Type B pancreatic cell (in vitro differentiated cells): ENCODE measurements around the gene CSGALNACT2. TPM values are rescaled to one million over a fixed set of nuclear protein-coding genes. Genes with fewer than 3 reads are reported as not detected.

Experiments used
- DNase-seq: peaks from one replicate; pipeline ENCODE4 v3.0.0; 2021; ENCODE audit warnings: mixed read lengths; ENCODE audit not compliant: unreplicated experiment; ENCODE audit errors: extremely low spot score
- H3K27ac Mint-ChIP-seq: 2 replicates; pipeline ENCODE4 v1.8.0; 2021; ENCODE audit warnings: mild to moderate bottlenecking, mixed read lengths
- H3K27me3 Mint-ChIP-seq: 2 replicates; pipeline ENCODE4 v1.8.0; 2021; ENCODE audit warnings: mixed read lengths
- H3K36me3 Mint-ChIP-seq: 2 replicates; pipeline ENCODE4 v1.8.0; 2021; ENCODE audit warnings: mixed read lengths
- H3K4me1 Mint-ChIP-seq: one replicate; pipeline ENCODE4 v1.8.0; 2021; ENCODE audit warnings: mixed read lengths; ENCODE audit not compliant: unreplicated experiment
- H3K4me3 Mint-ChIP-seq: 2 replicates; pipeline ENCODE4 v1.8.0; 2021; ENCODE audit warnings: mild to moderate bottlenecking, mixed read lengths
- H3K9me3 Mint-ChIP-seq: 2 replicates; pipeline ENCODE4 v1.8.0; 2021; ENCODE audit warnings: mixed read lengths
- total RNA-seq: library from RNA; stranded (reverse); gene quantifications from 2 replicates; pipeline ENCODE4 v1.2.1, GENCODE V29; 2021; ENCODE audit warnings: low replicate concordance
- TF ChIP-seq, protein P1 (sequence below): fragments of 200-600 bp; sonication (generic); conservative IDR thresholded peaks from 2 replicates; pipeline ENCODE4 v1.5.0; 2021; ENCODE audit warnings: antibody characterized with exemption, mild to moderate bottlenecking

Gene CSGALNACT2
- total RNA-seq, 1 donor from 2014 or later = 11.6 TPM

DNA sequence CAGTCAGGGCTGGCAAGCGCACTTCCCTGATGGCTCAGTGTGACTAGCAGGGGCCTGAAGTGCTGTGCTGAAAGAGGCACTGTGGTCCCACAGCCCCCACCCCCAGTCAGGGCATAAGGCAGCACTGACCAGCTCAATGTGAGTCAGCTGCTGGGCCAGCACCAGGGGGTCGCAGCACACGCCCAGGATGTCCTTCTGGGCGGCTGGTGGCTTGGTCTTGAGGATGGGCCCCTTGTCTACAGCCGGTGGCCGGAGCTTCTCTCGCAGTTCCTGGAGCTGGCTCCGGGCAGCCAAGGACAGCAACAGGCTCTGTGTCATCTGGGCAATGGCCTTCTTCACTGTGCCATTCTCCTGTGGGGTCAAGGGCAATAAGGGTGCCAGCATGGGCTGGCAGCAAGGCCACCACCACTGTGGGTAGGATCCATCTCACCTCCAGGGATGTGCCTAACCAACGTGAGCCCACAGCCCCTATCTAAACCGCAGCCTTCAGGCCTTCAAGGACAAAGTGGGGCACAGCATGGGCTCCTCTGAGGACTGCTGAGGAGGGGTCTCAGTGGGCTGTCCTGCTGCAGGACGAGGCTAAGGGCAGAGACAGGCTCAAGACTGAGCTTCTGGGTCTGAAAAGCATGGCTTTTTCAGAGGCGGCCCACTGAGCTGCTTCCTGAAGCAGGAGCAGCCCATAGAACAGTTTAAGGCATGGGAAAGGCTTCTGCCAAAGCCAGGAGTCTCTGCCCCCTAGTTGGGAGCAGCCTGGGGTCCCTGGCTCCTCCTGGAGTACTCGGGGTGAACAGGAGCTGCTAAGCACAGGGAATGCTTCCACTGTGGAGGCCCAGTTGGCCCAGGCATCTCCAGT lies 62.5 kb downstream of the CSGALNACT2 start:
- no peaks in the 10 kb centered on the region for H3K4me1 Mint-ChIP-seq
- no peaks in the 10 kb centered on the region for H3K9me3 Mint-ChIP-seq
- TF ChIP-seq, protein P1, sequence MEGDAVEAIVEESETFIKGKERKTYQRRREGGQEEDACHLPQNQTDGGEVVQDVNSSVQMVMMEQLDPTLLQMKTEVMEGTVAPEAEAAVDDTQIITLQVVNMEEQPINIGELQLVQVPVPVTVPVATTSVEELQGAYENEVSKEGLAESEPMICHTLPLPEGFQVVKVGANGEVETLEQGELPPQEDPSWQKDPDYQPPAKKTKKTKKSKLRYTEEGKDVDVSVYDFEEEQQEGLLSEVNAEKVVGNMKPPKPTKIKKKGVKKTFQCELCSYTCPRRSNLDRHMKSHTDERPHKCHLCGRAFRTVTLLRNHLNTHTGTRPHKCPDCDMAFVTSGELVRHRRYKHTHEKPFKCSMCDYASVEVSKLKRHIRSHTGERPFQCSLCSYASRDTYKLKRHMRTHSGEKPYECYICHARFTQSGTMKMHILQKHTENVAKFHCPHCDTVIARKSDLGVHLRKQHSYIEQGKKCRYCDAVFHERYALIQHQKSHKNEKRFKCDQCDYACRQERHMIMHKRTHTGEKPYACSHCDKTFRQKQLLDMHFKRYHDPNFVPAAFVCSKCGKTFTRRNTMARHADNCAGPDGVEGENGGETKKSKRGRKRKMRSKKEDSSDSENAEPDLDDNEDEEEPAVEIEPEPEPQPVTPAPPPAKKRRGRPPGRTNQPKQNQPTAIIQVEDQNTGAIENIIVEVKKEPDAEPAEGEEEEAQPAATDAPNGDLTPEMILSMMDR = no peak
- no peaks in the 10 kb centered on the region for H3K36me3 Mint-ChIP-seq
- DNase-seq = no peak
- no peak overlapping the region for H3K27ac Mint-ChIP-seq
- peak overlapping the region; percentile 51 for H3K4me3 Mint-ChIP-seq
- H3K27me3 Mint-ChIP-seq = no peaks in the 10 kb centered on the region

DNA sequence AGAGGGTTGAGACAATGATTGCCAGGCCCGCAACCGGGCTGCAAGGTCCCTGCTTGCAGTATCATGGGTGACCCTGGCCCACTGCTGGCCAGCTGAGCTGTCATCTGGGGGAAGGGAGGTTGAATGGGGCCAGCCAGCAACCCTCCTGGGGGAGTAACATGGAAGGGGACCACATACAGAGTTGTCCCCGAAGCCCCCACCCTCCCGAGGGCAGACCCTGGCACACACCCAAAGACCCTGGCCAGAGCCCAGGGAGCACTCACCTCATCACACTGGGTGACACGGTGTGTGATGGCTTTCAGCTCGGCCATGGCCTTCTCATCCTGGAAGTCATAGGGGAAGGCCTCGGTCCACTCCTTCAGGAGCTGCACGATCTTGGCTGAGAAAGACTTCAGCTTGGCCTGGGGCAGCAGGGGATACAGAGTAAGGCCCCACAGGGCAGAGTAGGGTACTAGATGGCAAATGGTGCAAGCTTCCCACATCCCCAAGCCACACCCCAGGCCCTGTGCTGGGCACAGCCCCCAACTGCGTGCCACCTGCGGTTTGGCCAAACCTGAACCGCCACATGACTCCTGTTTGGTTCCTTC lies 63.4 kb downstream of the CSGALNACT2 start:
- H3K4me3 Mint-ChIP-seq = no peak overlapping the region
- DNase-seq = peak; percentile 64
- H3K27me3 Mint-ChIP-seq = no peaks in the 10 kb centered on the region
- no peaks in the 10 kb centered on the region for H3K4me1 Mint-ChIP-seq
- H3K27ac Mint-ChIP-seq = peak overlapping the region; percentile 21
- TF ChIP-seq, protein P1 = no peak
- H3K36me3 Mint-ChIP-seq = no peaks in the 10 kb centered on the region
- no peaks in the 10 kb centered on the region for H3K9me3 Mint-ChIP-seq

DNA sequence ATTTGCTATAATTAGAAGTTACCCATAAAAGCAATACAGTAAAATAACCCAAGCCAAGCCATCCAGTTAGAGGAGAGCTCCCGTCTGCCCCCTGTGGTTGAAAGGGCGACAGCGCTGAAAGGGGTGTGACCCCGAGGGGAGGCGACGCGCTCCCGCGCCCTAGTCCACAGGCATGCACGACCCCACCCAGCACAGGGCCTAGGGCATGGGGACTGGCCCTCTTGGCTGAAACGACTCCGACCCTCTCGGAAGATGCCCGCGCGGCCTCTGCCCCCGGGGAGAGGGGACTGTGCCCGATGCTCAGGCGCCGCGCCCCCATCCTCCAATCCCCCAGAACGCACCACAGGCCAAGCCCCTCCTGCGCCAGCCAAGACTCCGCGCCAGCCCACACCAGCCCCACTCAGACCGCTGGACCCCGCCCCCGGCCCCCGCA lies 64.0 kb downstream of the CSGALNACT2 start:
- Mint-ChIP-seq H3K9me3 (no peaks in the 10 kb centered on the region), H3K36me3 (no peaks in the 10 kb centered on the region), H3K27me3 (no peaks in the 10 kb centered on the region), H3K27ac (peak overlapping the region; percentile 21), H3K4me3 (peak overlapping the region; percentile 76), H3K4me1 (no peaks in the 10 kb centered on the region)
- DNase-seq = peak; percentile 67
- TF ChIP-seq, protein P1 = peak; percentile 75

DNA sequence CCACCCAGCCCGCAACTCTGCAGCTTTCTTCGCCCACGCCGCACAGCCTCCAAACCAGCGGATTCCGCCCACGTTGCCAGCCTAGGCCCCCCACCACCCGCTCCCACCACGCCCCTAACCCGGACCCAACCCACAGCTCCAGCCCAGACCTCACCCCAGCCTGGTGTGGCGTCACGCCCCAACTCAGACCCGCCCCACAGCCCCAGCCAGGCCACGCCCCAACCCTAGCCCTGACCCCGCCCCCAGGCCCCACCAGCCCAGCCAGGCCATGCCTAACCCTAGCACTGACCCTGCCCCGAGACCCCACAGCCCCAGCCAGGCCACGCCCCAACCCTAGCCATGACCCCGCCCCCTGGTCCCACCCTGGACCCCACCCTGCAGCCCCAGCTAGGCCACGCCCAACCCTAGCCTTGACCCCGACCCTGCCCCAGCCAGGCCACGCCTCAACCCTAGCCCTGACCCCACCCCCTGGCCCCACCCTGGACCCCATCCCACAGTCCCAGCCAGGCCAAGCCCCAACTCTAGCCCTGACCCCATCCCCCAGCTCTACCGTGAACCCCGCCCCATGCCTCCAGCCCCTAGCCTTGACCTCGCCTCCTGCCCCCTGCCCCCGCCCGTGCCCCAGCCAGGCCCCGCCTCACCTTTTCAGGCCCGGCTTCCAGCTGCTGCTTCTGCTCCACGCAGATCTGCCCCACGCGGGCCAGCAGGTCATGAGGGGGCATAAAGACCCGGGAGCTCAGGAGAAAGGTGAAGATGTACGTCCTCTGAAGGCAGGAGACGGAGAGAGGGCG lies 64.6 kb downstream of the CSGALNACT2 start:
- Mint-ChIP-seq H3K27ac (no peak overlapping the region), H3K36me3 (no peaks in the 10 kb centered on the region), H3K4me3 (no peak overlapping the region), H3K4me1 (no peaks in the 10 kb centered on the region), H3K27me3 (no peaks in the 10 kb centered on the region), H3K9me3 (no peaks in the 10 kb centered on the region)
- DNase-seq = peak; percentile 72
- TF ChIP-seq, protein P1 = no peak

DNA sequence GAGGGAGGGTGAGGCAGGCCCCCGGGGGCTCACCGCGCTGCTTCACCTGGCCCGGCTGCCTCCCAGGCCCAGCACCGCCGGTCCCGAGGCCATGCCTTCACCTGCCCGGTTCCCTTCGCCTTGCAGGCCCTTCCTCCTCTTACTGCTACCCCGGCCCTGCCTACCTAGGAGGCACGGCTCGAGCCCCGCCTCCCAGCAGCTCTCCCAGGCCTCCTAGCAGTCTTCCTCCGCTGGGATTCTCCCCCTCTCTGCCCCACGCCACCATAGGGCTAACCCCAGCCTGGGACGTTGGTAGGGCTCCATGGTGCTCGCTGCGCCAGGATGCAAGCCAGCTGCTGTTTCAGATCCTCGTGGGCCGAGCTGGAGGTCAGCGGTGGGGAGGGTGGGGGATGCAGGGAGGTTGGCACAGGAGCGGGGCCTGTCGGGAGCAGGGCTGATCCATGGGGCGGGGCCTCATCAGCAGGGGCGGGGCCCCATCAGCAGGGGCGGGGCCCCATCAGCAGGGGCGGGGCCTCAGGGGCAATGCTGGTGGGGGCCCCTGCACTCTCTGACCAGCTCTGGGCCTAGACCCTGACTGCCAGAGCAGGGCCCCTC lies 65.3 kb downstream of the CSGALNACT2 start:
- TF ChIP-seq, protein P1 = no peak
- H3K27me3 Mint-ChIP-seq = no peaks in the 10 kb centered on the region
- H3K27ac Mint-ChIP-seq = no peak overlapping the region
- no peaks in the 10 kb centered on the region for H3K36me3 Mint-ChIP-seq
- H3K9me3 Mint-ChIP-seq = no peaks in the 10 kb centered on the region
- DNase-seq = peak; percentile 65
- peak overlapping the region; percentile 36 for H3K4me3 Mint-ChIP-seq
- no peaks in the 10 kb centered on the region for H3K4me1 Mint-ChIP-seq
